NCI-H82 (cell line): Measurements from ENCODE around the gene PTPN14.
A peak's percentile ranks its signal among the peaks of the same experiment; 100 is the strongest.
"Not testable (repeated sequence)": the region's sequence is repeated elsewhere in the genome, so short reads cannot be mapped to it uniquely, and the experiment has no call there.

Experiments used
- DNase-seq: peaks from one replicate; lab custom pipeline; 2025; lab: John Stamatoyannopoulos, UW

PTPN14 gene

GRCh38 chr1:214396330-214396729, 155.1 kb downstream of the PTPN14 start:
- no peak for DNase-seq

- DNase-seq = not testable (repeated sequence)
Measured at GRCh38 chr1:214394569-214394968, 156.8 kb downstream of the PTPN14 start.

GRCh38 chr1:214393086-214393485, 158.3 kb downstream of the PTPN14 start:
- no peak for DNase-seq

- DNase-seq = no peak
Measured at GRCh38 chr1:214391873-214392645, 159.3 kb downstream of the PTPN14 start.

GRCh38 chr1:214389734-214390133, 161.7 kb downstream of the PTPN14 start:
- no peak for DNase-seq

- DNase-seq = no peak
Measured at GRCh38 chr1:214386747-214387146, 164.7 kb downstream of the PTPN14 start.

- no peak for DNase-seq
Measured at GRCh38 chr1:214386333-214386732, 165.1 kb downstream of the PTPN14 start.

GRCh38 chr1:214385428-214385827, 166.0 kb downstream of the PTPN14 start:
- DNase-seq = no peak

- no peak for DNase-seq
Measured at GRCh38 chr1:214384373-214385079, 166.9 kb downstream of the PTPN14 start.

- DNase-seq = no peak
Measured at GRCh38 chr1:214383381-214384372, 167.7 kb downstream of the PTPN14 start.

GRCh38 chr1:214380986-214381695, 170.3 kb downstream of the PTPN14 start:
- DNase-seq = no peak

- no peak for DNase-seq
Measured at GRCh38 chr1:214380396-214380795, 171.0 kb downstream of the PTPN14 start.

- DNase-seq = no peak
Measured at GRCh38 chr1:214379236-214379970, 172.0 kb downstream of the PTPN14 start.

- peak; percentile 44 for DNase-seq
Measured at GRCh38 chr1:214378492-214378891, 172.9 kb downstream of the PTPN14 start.

GRCh38 chr1:214377886-214378285, 173.5 kb downstream of the PTPN14 start:
- DNase-seq = no peak

- no peak for DNase-seq
Measured at GRCh38 chr1:214377485-214377884, 173.9 kb downstream of the PTPN14 start.

GRCh38 chr1:214372092-214372491, 179.3 kb downstream of the PTPN14 start:
- no peak for DNase-seq

GRCh38 chr1:214370615-214371014, 180.8 kb downstream of the PTPN14 start:
- DNase-seq = peak; percentile 20

- no peak for DNase-seq
Measured at GRCh38 chr1:214369364-214369763, 182.0 kb downstream of the PTPN14 start.

- DNase-seq = no peak
Measured at GRCh38 chr1:214367841-214368240, 183.6 kb downstream of the PTPN14 start.

- DNase-seq = peak; percentile 42
Measured at GRCh38 chr1:214364786-214365295, 186.6 kb downstream of the PTPN14 start.
